Endothelial cell (in vitro differentiated cells): ENCODE results near the gene ZNF438. TPM values are rescaled to one million over a fixed set of nuclear protein-coding genes. Genes with fewer than 3 reads are reported as not detected.

Source experiments
- DNase-seq: peaks from one replicate; pipeline ENCODE4 v3.0.0; 2021; ENCODE audit warnings: low spot score
- H3K27ac Mint-ChIP-seq: one replicate; pipeline ENCODE4 v1.8.0; 2021; ENCODE audit warnings: mixed read lengths, inconsistent platforms; ENCODE audit not compliant: unreplicated experiment
- H3K27me3 Mint-ChIP-seq: one replicate; pipeline ENCODE4 v1.8.0; 2021; ENCODE audit warnings: mild to moderate bottlenecking, moderate library complexity, mixed read lengths, inconsistent platforms; ENCODE audit not compliant: unreplicated experiment
- H3K36me3 Mint-ChIP-seq: one replicate; pipeline ENCODE4 v1.8.0; 2021; ENCODE audit warnings: mild to moderate bottlenecking, low read depth, mixed read lengths, inconsistent platforms; ENCODE audit not compliant: unreplicated experiment
- H3K4me1 Mint-ChIP-seq: one replicate; pipeline ENCODE4 v1.8.0; 2021; ENCODE audit warnings: mild to moderate bottlenecking, mixed read lengths, inconsistent platforms; ENCODE audit not compliant: unreplicated experiment
- H3K4me3 Mint-ChIP-seq: one replicate; pipeline ENCODE4 v1.8.0; 2021; ENCODE audit warnings: mild to moderate bottlenecking, mixed read lengths, inconsistent platforms; ENCODE audit not compliant: unreplicated experiment
- H3K9me3 Mint-ChIP-seq: one replicate; pipeline ENCODE4 v1.8.0; 2021; ENCODE audit warnings: mixed read lengths, inconsistent platforms; ENCODE audit not compliant: unreplicated experiment
- total RNA-seq: library from RNA; stranded (reverse); fragmentation: NEBNext Ultra II Directional; extraction: Animal tissue kit (Norgen Biotek cat#: 25700); gene quantifications from one replicate; pipeline ENCODE4 v1.2.1, GENCODE V29; 2021; ENCODE audit not compliant: unreplicated experiment
- TF ChIP-seq, protein P1 (sequence below): fragments of 200-600 bp; sonication (generic); IDR thresholded peaks from one replicate; pipeline ENCODE4 v1.5.0; 2021; ENCODE audit warnings: antibody characterized with exemption; ENCODE audit not compliant: unreplicated experiment

Gene ZNF438
- total RNA-seq, 1 donor from 2014 or later, result 4.3 TPM

- Mint-ChIP-seq H3K36me3 (peaks cover 14% of the 10 kb centered on the region), H3K4me1 (no peaks in the 10 kb centered on the region), H3K4me3 (peak overlapping the region; percentile 25), H3K27ac (no peak overlapping the region), H3K9me3 (peaks cover 4% of the 10 kb centered on the region), H3K27me3 (no peaks in the 10 kb centered on the region)
- TF ChIP-seq, protein P1, sequence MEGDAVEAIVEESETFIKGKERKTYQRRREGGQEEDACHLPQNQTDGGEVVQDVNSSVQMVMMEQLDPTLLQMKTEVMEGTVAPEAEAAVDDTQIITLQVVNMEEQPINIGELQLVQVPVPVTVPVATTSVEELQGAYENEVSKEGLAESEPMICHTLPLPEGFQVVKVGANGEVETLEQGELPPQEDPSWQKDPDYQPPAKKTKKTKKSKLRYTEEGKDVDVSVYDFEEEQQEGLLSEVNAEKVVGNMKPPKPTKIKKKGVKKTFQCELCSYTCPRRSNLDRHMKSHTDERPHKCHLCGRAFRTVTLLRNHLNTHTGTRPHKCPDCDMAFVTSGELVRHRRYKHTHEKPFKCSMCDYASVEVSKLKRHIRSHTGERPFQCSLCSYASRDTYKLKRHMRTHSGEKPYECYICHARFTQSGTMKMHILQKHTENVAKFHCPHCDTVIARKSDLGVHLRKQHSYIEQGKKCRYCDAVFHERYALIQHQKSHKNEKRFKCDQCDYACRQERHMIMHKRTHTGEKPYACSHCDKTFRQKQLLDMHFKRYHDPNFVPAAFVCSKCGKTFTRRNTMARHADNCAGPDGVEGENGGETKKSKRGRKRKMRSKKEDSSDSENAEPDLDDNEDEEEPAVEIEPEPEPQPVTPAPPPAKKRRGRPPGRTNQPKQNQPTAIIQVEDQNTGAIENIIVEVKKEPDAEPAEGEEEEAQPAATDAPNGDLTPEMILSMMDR, result no peak
- DNase-seq, result no peak
Observed at GRCh38 chr10:30993155-30993554, 38.5 kb downstream of the ZNF438 start.

DNA sequence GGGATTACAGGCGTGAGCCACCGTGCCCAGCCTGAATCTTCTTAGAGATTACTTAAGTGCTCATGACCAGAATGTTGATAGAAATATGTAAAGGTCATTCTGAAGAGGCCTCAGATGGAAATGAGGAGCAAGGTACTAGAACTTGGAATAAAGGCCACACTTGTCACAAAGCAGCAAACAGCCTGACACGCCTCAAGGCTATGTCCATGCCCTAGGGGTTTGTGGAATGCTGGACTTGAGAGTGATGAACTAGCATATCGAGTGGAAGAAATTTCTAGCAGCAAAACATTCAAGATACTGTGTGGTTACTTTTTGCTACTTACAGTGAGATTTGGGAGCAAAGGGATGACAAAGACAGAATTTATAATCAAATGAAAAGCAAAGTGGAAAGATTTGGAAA is 39.0 kb downstream of the ZNF438 start:
- Mint-ChIP-seq H3K27me3 (no peaks in the 10 kb centered on the region), H3K4me1 (no peaks in the 10 kb centered on the region), H3K36me3 (peaks cover 14% of the 10 kb centered on the region), H3K9me3 (peaks cover 4% of the 10 kb centered on the region), H3K4me3 (peak overlapping the region; percentile 25), H3K27ac (no peak overlapping the region)
- no peak for DNase-seq
- TF ChIP-seq, protein P1, result no peak

DNA sequence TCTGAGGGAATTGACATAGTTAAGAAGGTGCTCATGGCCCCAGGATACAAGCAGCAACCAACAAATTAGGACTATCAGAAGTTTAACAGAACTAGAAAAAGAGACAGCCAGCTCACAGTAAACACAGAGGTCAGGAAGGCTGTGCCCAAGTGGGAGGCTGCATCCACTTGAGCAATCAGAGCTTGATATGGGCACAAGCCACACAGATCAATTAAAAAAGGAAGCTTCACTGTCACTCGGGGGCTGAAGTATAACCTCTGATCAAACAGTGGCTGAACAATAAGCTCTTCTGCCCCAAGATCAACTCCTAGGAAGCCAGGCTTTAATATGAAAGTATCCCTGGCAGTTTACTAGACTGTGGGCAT is 40.0 kb downstream of the ZNF438 start:
- H3K4me1 Mint-ChIP-seq, result no peaks in the 10 kb centered on the region
- no peaks in the 10 kb centered on the region for H3K27me3 Mint-ChIP-seq
- TF ChIP-seq, protein P1, result no peak

DNA sequence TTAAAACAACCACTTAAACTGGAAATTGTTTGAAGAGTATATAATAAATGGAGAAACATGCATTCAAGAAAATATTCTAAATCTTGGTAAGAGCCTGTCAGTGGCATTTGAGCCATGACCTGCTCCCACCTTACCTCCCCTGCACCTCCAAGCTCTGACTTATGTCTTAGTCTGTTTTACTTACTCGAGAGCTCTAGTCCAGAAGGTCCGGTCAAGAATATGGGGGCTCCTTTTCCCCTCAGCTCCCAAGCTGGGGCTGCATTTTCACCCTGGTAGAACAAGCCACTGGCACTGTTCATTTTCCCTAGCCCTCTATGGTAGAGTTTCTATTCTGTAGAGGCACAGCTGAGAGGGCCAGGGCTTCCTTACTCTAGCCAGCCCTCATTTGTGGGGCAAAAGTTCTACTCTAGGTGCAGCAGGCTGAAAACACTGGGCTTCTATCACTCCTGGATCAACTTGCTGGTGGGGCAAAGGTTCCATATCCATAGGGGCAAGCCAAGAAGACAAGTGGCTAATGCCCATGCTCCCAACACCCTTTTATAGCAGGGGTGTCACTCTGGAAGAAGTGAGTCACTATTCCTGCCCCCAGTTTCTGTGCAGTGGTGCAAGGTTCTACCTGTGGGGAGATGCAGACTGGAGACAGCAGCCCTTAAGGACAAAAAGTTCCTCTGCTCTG is 40.6 kb downstream of the ZNF438 start:
- Mint-ChIP-seq H3K36me3 (peaks cover 14% of the 10 kb centered on the region), H3K4me1 (no peaks in the 10 kb centered on the region), H3K27me3 (no peaks in the 10 kb centered on the region), H3K4me3 (no peak overlapping the region), H3K27ac (no peak overlapping the region), H3K9me3 (peaks cover 4% of the 10 kb centered on the region)
- TF ChIP-seq, protein P1, result no peak
- no peak for DNase-seq

More for the DNA sequence above, 40.0 kb downstream of the ZNF438 start:
- Mint-ChIP-seq H3K36me3 (peaks cover 14% of the 10 kb centered on the region), H3K27ac (no peak overlapping the region), H3K9me3 (peaks cover 4% of the 10 kb centered on the region), H3K4me3 (no peak overlapping the region)
- no peak for DNase-seq

DNA sequence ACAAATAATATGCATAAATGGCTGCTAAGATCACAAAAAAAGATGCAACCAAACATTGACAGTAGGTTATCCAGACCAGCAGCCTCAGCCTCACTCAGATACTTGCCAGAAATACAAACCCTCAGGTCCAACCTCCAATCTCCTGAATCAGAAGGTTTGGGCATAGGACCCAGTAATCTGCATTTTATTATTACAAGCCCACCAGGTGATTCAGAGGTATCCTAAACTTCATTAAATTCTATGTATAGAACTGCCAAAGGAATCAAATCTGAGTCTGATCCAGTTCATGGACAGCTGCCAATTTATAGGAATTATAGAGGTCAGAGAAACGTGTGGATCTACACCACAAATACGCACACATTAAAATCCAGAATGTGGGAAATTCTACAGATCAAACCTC is 41.3 kb downstream of the ZNF438 start:
- Mint-ChIP-seq H3K27ac (no peak overlapping the region), H3K27me3 (no peaks in the 10 kb centered on the region), H3K9me3 (peaks cover 4% of the 10 kb centered on the region), H3K4me3 (no peak overlapping the region), H3K4me1 (no peaks in the 10 kb centered on the region), H3K36me3 (peaks cover 14% of the 10 kb centered on the region)
- no peak for DNase-seq
- TF ChIP-seq, protein P1, result no peak
